ENCODE results near the gene RTL10. TPM values are rescaled to one million over a fixed set of nuclear protein-coding genes. Genes with fewer than 3 reads are reported as not detected.
A peak's percentile ranks its signal among the peaks of the same experiment; 100 is the strongest.

The RTL10 gene
- total and polyA plus RNA-seq, 2 of the 13 experiments (the other 11 are each of a cell fraction or from before 2014, with no cell fraction given): 14.1 to 15.8 TPM

DNA sequence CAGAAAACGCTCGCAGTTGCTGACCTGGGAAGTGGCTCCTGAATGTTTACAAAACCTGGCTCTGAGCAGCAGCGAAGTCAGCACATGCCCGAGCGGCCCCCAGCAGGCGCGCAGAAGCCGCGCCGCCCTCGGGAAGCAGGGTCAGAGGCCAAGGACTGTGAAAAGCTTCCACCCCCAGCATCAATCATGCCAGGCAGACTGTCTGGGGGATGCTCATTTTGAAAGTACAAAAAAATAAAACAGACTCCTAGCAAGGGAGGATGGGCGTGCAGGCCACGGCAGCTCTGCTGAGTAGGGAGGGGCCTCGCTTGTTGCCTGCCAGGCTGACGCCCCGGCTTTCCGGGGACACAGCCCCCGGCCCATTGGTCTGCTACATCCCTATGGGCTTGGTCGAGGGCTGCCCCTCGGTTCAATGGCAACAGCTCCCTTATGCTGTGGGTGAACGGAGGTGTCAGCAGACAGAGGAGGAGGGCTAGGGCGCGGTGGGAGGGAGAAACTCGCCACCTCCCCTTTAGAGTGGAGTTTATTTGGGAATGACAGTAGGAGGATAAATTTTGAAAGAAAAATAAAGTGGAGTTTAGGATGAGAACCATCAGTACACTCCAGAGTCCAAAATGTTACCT lies 37.7 kb upstream of the RTL10 start (continued):
- TF ChIP-seq AGO2 (optimal IDR thresholded peaks at IDR 0.05; ENCODE audit: low read depth, low read length) (no peak), HMGA1 (CRISPR knock-in tag; conservative IDR thresholded peaks at IDR 0.05) (no peak), ZEB1 (IDR thresholded peaks at IDR 0.05; ENCODE audit: insufficient replicate concordance, low read depth) (no peak), REPIN1 (CRISPR knock-in tag; IDR thresholded peaks at IDR 0.05; ENCODE audit: borderline replicate concordance, low read depth) (peak; percentile 80), TBX2 (CRISPR knock-in tag; IDR thresholded peaks at IDR 0.05; ENCODE audit: borderline replicate concordance) (peak; percentile 96), RORA (CRISPR knock-in tag; IDR thresholded peaks at IDR 0.05) (peak; percentile 61; the same call in 1 of the 2 replicates), ZSCAN31 (CRISPR knock-in tag; IDR thresholded peaks at IDR 0.05; ENCODE audit: low read depth) (peak; percentile 95), TBP (CRISPR knock-in tag; IDR thresholded peaks at IDR 0.05) (no peak), ZNF333 (CRISPR knock-in tag; IDR thresholded peaks at IDR 0.05; ENCODE audit: borderline replicate concordance) (peak; percentile 75; the same call in 1 of the 2 replicates), NFE2L2 (IDR thresholded peaks at IDR 0.05; ENCODE audit: low read length) (no peak), EZH2 (conservative IDR thresholded peaks at IDR 0.05; ENCODE audit: low read depth, low read length) (no peak), SMARCC2 (IDR thresholded peaks at IDR 0.05) (no peak), FOXO1 (CRISPR knock-in tag; IDR thresholded peaks at IDR 0.05) (peak; percentile 83; the same call in 1 of the 2 replicates), FOXA1 (IDR thresholded peaks at IDR 0.05) (no peak), FOXA1 (CRISPR knock-in tag; IDR thresholded peaks at IDR 0.05) (peak; percentile 75)
- TF ChIP-seq, protein P1, sequence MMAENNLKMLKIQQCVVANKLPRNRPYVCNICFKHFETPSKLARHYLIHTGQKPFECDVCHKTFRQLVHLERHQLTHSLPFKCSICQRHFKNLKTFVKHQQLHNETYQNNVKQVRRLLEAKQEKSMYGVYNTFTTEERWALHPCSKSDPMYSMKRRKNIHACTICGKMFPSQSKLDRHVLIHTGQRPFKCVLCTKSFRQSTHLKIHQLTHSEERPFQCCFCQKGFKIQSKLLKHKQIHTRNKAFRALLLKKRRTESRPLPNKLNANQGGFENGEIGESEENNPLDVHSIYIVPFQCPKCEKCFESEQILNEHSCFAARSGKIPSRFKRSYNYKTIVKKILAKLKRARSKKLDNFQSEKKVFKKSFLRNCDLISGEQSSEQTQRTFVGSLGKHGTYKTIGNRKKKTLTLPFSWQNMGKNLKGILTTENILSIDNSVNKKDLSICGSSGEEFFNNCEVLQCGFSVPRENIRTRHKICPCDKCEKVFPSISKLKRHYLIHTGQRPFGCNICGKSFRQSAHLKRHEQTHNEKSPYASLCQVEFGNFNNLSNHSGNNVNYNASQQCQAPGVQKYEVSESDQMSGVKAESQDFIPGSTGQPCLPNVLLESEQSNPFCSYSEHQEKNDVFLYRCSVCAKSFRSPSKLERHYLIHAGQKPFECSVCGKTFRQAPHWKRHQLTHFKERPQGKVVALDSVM (CRISPR knock-in tag; IDR thresholded peaks at IDR 0.05): peak; percentile 64; the same call in 1 of the 2 replicates
- TF ChIP-seq, protein P2, sequence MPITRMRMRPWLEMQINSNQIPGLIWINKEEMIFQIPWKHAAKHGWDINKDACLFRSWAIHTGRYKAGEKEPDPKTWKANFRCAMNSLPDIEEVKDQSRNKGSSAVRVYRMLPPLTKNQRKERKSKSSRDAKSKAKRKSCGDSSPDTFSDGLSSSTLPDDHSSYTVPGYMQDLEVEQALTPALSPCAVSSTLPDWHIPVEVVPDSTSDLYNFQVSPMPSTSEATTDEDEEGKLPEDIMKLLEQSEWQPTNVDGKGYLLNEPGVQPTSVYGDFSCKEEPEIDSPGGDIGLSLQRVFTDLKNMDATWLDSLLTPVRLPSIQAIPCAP (CRISPR knock-in tag; IDR thresholded peaks at IDR 0.05; ENCODE audit: low read depth): no peak; the same call in 1 of the 2 replicates
- TF ChIP-seq, protein P3, sequence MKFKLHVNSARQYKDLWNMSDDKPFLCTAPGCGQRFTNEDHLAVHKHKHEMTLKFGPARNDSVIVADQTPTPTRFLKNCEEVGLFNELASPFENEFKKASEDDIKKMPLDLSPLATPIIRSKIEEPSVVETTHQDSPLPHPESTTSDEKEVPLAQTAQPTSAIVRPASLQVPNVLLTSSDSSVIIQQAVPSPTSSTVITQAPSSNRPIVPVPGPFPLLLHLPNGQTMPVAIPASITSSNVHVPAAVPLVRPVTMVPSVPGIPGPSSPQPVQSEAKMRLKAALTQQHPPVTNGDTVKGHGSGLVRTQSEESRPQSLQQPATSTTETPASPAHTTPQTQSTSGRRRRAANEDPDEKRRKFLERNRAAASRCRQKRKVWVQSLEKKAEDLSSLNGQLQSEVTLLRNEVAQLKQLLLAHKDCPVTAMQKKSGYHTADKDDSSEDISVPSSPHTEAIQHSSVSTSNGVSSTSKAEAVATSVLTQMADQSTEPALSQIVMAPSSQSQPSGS (CRISPR knock-in tag; IDR thresholded peaks at IDR 0.05): peak; percentile 70; the same call in 1 of the 2 replicates
- TF ChIP-seq, protein P4, sequence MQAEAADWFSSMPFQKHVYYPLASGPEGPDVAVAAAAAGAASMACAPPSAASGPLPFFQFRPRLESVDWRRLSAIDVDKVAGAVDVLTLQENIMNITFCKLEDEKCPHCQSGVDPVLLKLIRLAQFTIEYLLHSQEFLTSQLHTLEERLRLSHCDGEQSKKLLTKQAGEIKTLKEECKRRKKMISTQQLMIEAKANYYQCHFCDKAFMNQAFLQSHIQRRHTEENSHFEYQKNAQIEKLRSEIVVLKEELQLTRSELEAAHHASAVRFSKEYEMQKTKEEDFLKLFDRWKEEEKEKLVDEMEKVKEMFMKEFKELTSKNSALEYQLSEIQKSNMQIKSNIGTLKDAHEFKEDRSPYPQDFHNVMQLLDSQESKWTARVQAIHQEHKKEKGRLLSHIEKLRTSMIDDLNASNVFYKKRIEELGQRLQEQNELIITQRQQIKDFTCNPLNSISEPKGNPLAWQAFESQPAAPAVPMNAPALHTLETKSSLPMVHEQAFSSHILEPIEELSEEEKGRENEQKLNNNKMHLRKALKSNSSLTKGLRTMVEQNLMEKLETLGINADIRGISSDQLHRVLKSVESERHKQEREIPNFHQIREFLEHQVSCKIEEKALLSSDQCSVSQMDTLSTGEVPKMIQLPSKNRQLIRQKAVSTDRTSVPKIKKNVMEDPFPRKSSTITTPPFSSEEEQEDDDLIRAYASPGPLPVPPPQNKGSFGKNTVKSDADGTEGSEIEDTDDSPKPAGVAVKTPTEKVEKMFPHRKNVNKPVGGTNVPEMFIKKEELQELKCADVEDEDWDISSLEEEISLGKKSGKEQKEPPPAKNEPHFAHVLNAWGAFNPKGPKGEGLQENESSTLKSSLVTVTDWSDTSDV (CRISPR knock-in tag; IDR thresholded peaks at IDR 0.05): peak; percentile 76; the same call in 1 of the 2 replicates
- TF ChIP-seq, protein P5, sequence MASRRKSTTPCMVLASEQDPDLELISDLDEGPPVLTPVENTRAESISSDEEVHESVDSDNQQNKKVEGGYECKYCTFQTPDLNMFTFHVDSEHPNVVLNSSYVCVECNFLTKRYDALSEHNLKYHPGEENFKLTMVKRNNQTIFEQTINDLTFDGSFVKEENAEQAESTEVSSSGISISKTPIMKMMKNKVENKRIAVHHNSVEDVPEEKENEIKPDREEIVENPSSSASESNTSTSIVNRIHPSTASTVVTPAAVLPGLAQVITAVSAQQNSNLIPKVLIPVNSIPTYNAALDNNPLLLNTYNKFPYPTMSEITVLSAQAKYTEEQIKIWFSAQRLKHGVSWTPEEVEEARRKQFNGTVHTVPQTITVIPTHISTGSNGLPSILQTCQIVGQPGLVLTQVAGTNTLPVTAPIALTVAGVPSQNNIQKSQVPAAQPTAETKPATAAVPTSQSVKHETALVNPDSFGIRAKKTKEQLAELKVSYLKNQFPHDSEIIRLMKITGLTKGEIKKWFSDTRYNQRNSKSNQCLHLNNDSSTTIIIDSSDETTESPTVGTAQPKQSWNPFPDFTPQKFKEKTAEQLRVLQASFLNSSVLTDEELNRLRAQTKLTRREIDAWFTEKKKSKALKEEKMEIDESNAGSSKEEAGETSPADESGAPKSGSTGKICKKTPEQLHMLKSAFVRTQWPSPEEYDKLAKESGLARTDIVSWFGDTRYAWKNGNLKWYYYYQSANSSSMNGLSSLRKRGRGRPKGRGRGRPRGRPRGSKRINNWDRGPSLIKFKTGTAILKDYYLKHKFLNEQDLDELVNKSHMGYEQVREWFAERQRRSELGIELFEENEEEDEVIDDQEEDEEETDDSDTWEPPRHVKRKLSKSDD (CRISPR knock-in tag; IDR thresholded peaks at IDR 0.05; ENCODE audit: low read depth): 0 out of 2 replicates have a peak, but pooled peaks have one; percentile 71

Measured in HepG2 (cell line).